OCI-LY3 (cell line): ENCODE data around the gene ZNF391.
"Not testable (repeated sequence)": the region's sequence is repeated elsewhere in the genome, so short reads cannot be mapped to it uniquely, and the experiment has no call there.

Source experiments
- EZH2phosphoT487 ChIP-seq: fragments of 200-600 bp; shearing (Covaris generic); IDR thresholded peaks from 2 replicates; pipeline ENCODE4 v1.6.1; 2018; ENCODE audit warnings: antibody characterized with exemption, mixed run types, low read depth
- TF ChIP-seq, protein P1 (sequence below): fragments of 200-600, 300-600 bp; sonication (generic); IDR thresholded peaks from 2 replicates; pipeline ENCODE4 v1.5.1; 2014; ENCODE audit warnings: antibody characterized with exemption, low read length, low read depth

DNA sequence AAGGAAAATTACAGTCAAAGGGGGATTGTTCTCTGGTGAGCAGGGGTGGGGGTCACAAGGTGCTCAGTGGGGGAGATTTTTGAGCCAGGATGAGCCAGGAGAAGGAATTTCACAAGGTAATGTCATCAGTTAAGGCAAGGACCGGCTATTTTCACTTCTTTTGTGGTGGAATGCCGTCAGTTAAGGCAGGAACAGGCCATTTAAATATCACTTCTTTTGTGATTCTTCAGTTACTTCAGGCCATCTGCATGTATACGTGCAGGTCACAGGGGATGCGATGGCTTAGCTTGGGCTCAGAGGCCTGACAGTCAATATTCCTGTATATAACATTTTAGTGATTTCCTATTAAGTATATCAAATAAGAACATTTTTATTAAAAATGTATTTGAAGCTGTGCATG lies 10.2 kb upstream of the ZNF391 start:
- TF ChIP-seq, protein P1, sequence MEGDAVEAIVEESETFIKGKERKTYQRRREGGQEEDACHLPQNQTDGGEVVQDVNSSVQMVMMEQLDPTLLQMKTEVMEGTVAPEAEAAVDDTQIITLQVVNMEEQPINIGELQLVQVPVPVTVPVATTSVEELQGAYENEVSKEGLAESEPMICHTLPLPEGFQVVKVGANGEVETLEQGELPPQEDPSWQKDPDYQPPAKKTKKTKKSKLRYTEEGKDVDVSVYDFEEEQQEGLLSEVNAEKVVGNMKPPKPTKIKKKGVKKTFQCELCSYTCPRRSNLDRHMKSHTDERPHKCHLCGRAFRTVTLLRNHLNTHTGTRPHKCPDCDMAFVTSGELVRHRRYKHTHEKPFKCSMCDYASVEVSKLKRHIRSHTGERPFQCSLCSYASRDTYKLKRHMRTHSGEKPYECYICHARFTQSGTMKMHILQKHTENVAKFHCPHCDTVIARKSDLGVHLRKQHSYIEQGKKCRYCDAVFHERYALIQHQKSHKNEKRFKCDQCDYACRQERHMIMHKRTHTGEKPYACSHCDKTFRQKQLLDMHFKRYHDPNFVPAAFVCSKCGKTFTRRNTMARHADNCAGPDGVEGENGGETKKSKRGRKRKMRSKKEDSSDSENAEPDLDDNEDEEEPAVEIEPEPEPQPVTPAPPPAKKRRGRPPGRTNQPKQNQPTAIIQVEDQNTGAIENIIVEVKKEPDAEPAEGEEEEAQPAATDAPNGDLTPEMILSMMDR: not testable (repeated sequence)
- TF ChIP-seq EZH2phosphoT487: not testable (repeated sequence)
